CD4-positive, alpha-beta T cell (primary cell): ENCODE results near the gene ABCB11. TPM values are rescaled to one million over a fixed set of nuclear protein-coding genes. Genes with fewer than 3 reads are reported as not detected.

ENCODE experiments used
- ATAC-seq: fragments of 200-7000 bp; cut with Tn5 transposase; one replicate; pipeline ENCODE4 v1.10.0; 2022; ENCODE audit warnings: mild to moderate bottlenecking; ENCODE audit not compliant: poor library complexity
- CTCF ChIA-PET: fragments of 350-600 bp; sonication (Branson Sonifier 250); formaldehyde crosslinking; loops from one replicate; lab custom pipeline; 2021; ENCODE audit warnings: antibody characterized with exemption, inconsistent platforms; lab: Charles Lee
- POLR2A ChIA-PET: fragments of 350-600 bp; sonication (Branson Sonifier 250); formaldehyde crosslinking; loops from one replicate; lab custom pipeline; 2021; ENCODE audit warnings: antibody characterized with exemption, inconsistent platforms; lab: Charles Lee
- DNase-seq, 14 experiments: peaks; one replicate each; pipeline ENCODE4 v3.0.0-alpha.2; 2013 to 2020; ENCODE audit warnings: mixed read lengths in 2 of 14
- H3K27ac ChIP-seq, 2 donors: one replicate each; pipeline versions ENCODE4 v1.5.1 to v1.7.0; 2013; ENCODE audit warnings: low read length in 2 of 2, low read depth in 1 of 2, mild to moderate bottlenecking in 1 of 2
- H3K27me3 ChIP-seq, 2 experiments: 1 replicate in 1 of 2; 2 replicates in 1 of 2; pipeline versions ENCODE4 v1.6.1 to v1.7.0; 2013; ENCODE audit warnings: low read length in 2 of 2, control low read depth in 1 of 2, mild to moderate bottlenecking in 1 of 2, moderate library complexity in 1 of 2; ENCODE audit not compliant: insufficient read depth in 2 of 2, control insufficient read depth in 1 of 2
- H3K36me3 ChIP-seq: one replicate; pipeline ENCODE4 v1.6.1; 2013; ENCODE audit warnings: low read length, control low read depth; ENCODE audit not compliant: insufficient read depth
- H3K4me1 ChIP-seq: one replicate; pipeline ENCODE4 v1.6.1; 2013; ENCODE audit warnings: low read length, control low read depth; ENCODE audit not compliant: insufficient read depth
- H3K4me3 ChIP-seq: one replicate; pipeline ENCODE4 v1.5.1; 2013; ENCODE audit warnings: mild to moderate bottlenecking, low read length, moderate library complexity
- H3K9me3 ChIP-seq, 2 experiments: 1 replicate in 1 of 2; 2 replicates in 1 of 2; pipeline versions ENCODE4 v1.6.1 to v1.7.0; 2013; ENCODE audit warnings: low read length in 2 of 2, mild to moderate bottlenecking in 2 of 2, control low read depth in 1 of 2, moderate library complexity in 1 of 2; ENCODE audit not compliant: control insufficient read depth in 1 of 2, insufficient read depth in 1 of 2
- H3K27ac Mint-ChIP-seq: one replicate; pipeline ENCODE4 v1.8.0; 2020; ENCODE audit warnings: mixed read lengths
- H3K27me3 Mint-ChIP-seq: one replicate; pipeline ENCODE4 v1.8.0; 2021; ENCODE audit warnings: mixed read lengths
- H3K36me3 Mint-ChIP-seq: one replicate; pipeline ENCODE4 v1.8.0; 2021; ENCODE audit warnings: low read depth, mixed read lengths
- H3K4me1 Mint-ChIP-seq: one replicate; pipeline ENCODE4 v1.8.0; 2021; ENCODE audit warnings: low read depth, mixed read lengths
- H3K4me3 Mint-ChIP-seq: one replicate; pipeline ENCODE4 v1.8.0; 2020; ENCODE audit warnings: mild to moderate bottlenecking, mixed read lengths
- H3K9me3 Mint-ChIP-seq: one replicate; pipeline ENCODE4 v1.8.0; 2020; ENCODE audit warnings: mixed read lengths
- intact Hi-C, 2 experiments: fragments of 100-400 bp; cut with DNase I in 1 of 2; cut with micrococcal nuclease in 1 of 2; formaldehyde crosslinking; loops; one replicate each; pipeline versions ENCODE4 v1.15.1 to v1.9.0; 2023 to 2025; cut with DNase I, micrococcal nuclease
- total RNA-seq, 174 experiments: library from RNA in 2 of 174; stranded (reverse) in 2 of 174; gene quantifications; one replicate each; pipeline ENCODE4 v1.2.3 and lab custom pipeline; 2021 to 2026
- TF ChIP-seq, protein P1 (sequence below): fragments of 200-600 bp; IDR thresholded peaks from one replicate; pipeline ENCODE4 v1.8.0; 2022; ENCODE audit warnings: antibody characterized with exemption, mild to moderate bottlenecking

The ABCB11 gene
- total RNA-seq, 2 experiments from 2014 or later, result not detected

DNA sequence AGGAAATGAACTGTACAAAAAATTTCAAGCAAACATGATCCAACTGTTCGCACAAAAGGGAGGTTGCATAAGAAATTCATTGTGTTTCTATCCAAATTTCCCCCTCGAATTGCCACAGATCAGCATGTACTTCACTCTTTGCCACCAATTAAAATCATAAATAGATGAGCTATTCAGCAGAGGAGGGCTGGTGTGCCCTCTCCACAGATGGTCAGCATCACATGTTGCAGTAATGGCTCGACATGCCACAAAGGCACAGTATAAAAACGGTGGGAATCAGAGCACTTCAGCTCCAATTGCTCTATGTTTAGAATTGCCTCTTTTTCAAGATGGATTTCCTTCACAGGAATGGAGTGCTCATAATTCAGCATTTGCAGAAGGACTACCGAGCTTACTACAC is 130.1 kb downstream of the ABCB11 start, which contains the start of gene G6PC2:
TSS of gene G6PC2 (plus strand) at position 289 of the 400 bp plus-strand sequence. CDS start at position 330, 41 bp downstream.
- TF ChIP-seq, protein P1, sequence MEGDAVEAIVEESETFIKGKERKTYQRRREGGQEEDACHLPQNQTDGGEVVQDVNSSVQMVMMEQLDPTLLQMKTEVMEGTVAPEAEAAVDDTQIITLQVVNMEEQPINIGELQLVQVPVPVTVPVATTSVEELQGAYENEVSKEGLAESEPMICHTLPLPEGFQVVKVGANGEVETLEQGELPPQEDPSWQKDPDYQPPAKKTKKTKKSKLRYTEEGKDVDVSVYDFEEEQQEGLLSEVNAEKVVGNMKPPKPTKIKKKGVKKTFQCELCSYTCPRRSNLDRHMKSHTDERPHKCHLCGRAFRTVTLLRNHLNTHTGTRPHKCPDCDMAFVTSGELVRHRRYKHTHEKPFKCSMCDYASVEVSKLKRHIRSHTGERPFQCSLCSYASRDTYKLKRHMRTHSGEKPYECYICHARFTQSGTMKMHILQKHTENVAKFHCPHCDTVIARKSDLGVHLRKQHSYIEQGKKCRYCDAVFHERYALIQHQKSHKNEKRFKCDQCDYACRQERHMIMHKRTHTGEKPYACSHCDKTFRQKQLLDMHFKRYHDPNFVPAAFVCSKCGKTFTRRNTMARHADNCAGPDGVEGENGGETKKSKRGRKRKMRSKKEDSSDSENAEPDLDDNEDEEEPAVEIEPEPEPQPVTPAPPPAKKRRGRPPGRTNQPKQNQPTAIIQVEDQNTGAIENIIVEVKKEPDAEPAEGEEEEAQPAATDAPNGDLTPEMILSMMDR, result no peak
- H3K9me3 Mint-ChIP-seq, result no peaks in the 10 kb centered on the region
- H3K9me3 ChIP-seq, result no peaks in the 10 kb centered on the region
- intact Hi-C loops, result no loop called here
- H3K4me1 ChIP-seq, result no peaks in the 10 kb centered on the region
- no peak within 1 kb of the TSS for H3K27ac ChIP-seq
- POLR2A ChIA-PET, result interaction anchor here (0.5 kb wide), 1 partner anchor 10 kb away, joined by 3 read pairs; no protein-coding TSS in a partner anchor
- no peaks in the 10 kb centered on the region for H3K36me3 ChIP-seq
- no peak within 1 kb of the TSS for H3K4me3 ChIP-seq
- ATAC-seq (no peak), DNase-seq (no peak)
- H3K36me3 Mint-ChIP-seq, result no peaks in the 10 kb centered on the region
- peaks cover 3% of the 10 kb centered on the region for H3K27me3 Mint-ChIP-seq
- H3K4me1 Mint-ChIP-seq, result no peaks in the 10 kb centered on the region
- H3K27me3 ChIP-seq, result peaks cover 0 to 8% of the 10 kb centered on the region in 2 experiments
- no peak within 1 kb of the TSS for H3K27ac Mint-ChIP-seq
- H3K4me3 Mint-ChIP-seq, result no peak within 1 kb of the TSS
- CTCF ChIA-PET, result no interaction called here

DNA sequence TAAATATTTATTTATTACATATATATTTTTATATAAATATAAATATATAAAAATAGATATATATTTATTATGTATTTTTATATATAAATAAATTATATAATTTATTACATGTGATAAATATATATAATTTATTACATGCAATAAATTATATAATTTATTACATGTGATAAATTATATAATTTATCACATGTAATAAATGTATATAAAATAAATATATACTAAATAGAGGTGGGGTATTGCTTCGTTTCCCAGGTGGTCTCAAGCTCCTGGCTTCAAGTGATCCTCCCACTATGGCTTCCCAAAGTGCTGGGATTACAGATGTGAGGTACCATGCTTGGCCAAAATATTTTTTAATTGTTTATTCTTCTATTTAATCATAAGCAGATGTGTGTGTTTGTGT is 133.7 kb downstream of the ABCB11 start:
- DNase-seq, result no peak
- Mint-ChIP-seq H3K9me3 (no peaks in the 10 kb centered on the region), H3K27ac (no peak overlapping the region), H3K36me3 (no peaks in the 10 kb centered on the region), H3K4me1 (no peaks in the 10 kb centered on the region), H3K4me3 (no peak overlapping the region), H3K27me3 (peaks cover 4% of the 10 kb centered on the region)
- ATAC-seq, result no peak
- intact Hi-C loops, result no loop called here
- H3K4me1 ChIP-seq, result no peaks in the 10 kb centered on the region
- H3K27ac ChIP-seq, result no peak overlapping the region
- TF ChIP-seq, protein P1, result no peak
- no peak overlapping the region for H3K4me3 ChIP-seq
- CTCF ChIA-PET, result no interaction called here
- no peaks in the 10 kb centered on the region for H3K9me3 ChIP-seq
- no peaks in the 10 kb centered on the region for H3K36me3 ChIP-seq
- POLR2A ChIA-PET, result no interaction called here
- no peaks in the 10 kb centered on the region for H3K27me3 ChIP-seq

DNA sequence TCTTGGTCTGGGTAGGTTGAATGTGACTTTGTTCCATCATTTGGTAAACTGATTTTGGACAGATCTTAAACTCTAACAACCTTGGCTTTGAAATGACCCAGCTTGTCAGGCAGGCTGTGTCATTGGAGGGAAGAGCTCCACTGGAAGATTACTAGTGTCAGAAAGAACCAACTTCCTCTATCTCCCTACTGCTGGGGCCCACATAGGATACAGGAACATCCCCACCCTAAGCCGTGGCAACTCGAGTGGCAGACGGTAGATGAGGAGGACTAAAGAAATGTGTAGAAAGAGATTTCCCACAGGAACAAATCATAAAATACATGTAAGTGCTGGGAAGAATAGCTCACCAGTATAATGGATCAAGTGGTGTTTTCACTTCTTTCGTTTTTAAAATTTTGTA is 134.3 kb downstream of the ABCB11 start:
- ChIA-PET POLR2A (no interaction called here), CTCF (interaction anchor here (0.6 kb wide), 1 partner anchor 11 kb away, joined by 3 read pairs; no protein-coding TSS in a partner anchor)
- no peak for ATAC-seq
- Mint-ChIP-seq H3K36me3 (no peaks in the 10 kb centered on the region), H3K4me1 (no peaks in the 10 kb centered on the region), H3K27me3 (peaks cover 4% of the 10 kb centered on the region), H3K9me3 (no peaks in the 10 kb centered on the region), H3K27ac (no peak overlapping the region), H3K4me3 (no peak overlapping the region)
- intact Hi-C loops, result no loop called here
- Histone ChIP-seq H3K4me3 (no peak overlapping the region), H3K36me3 (no peaks in the 10 kb centered on the region), H3K9me3 (no peaks in the 10 kb centered on the region), H3K27ac (no peak overlapping the region), H3K4me1 (no peaks in the 10 kb centered on the region), H3K27me3 (no peaks in the 10 kb centered on the region)
- TF ChIP-seq, protein P1, result no peak
- DNase-seq, result no peak
